ENCODE measurements around the gene SLC39A10. TPM values are rescaled to one million over a fixed set of nuclear protein-coding genes. Genes with fewer than 3 reads are reported as not detected.

SLC39A10 gene
- total RNA-seq, 1 donor from 2014 or later = 13.4 TPM

- TF ChIP-seq, protein P1, sequence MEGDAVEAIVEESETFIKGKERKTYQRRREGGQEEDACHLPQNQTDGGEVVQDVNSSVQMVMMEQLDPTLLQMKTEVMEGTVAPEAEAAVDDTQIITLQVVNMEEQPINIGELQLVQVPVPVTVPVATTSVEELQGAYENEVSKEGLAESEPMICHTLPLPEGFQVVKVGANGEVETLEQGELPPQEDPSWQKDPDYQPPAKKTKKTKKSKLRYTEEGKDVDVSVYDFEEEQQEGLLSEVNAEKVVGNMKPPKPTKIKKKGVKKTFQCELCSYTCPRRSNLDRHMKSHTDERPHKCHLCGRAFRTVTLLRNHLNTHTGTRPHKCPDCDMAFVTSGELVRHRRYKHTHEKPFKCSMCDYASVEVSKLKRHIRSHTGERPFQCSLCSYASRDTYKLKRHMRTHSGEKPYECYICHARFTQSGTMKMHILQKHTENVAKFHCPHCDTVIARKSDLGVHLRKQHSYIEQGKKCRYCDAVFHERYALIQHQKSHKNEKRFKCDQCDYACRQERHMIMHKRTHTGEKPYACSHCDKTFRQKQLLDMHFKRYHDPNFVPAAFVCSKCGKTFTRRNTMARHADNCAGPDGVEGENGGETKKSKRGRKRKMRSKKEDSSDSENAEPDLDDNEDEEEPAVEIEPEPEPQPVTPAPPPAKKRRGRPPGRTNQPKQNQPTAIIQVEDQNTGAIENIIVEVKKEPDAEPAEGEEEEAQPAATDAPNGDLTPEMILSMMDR (IDR thresholded peaks at IDR 0.05; ENCODE audit: insufficient read depth, low read length, severe bottlenecking) = no peak
- Histone ChIP-seq H3K4me3 (ENCODE audit: low read depth, low read length) (no peak overlapping the region), H3K27me3 (ENCODE audit: control insufficient read depth, insufficient read depth, low read length) (no peaks in the 10 kb centered on the region), H3K36me3 (ENCODE audit: control insufficient read depth, insufficient read depth, low read length) (no peaks in the 10 kb centered on the region)
- FAIRE-seq = no peak
- DNase-seq (ENCODE audit: low read depth) = no peak
Observed at GRCh38 chr2:195694553-195694952, 37.5 kb downstream of the SLC39A10 start.

DNA sequence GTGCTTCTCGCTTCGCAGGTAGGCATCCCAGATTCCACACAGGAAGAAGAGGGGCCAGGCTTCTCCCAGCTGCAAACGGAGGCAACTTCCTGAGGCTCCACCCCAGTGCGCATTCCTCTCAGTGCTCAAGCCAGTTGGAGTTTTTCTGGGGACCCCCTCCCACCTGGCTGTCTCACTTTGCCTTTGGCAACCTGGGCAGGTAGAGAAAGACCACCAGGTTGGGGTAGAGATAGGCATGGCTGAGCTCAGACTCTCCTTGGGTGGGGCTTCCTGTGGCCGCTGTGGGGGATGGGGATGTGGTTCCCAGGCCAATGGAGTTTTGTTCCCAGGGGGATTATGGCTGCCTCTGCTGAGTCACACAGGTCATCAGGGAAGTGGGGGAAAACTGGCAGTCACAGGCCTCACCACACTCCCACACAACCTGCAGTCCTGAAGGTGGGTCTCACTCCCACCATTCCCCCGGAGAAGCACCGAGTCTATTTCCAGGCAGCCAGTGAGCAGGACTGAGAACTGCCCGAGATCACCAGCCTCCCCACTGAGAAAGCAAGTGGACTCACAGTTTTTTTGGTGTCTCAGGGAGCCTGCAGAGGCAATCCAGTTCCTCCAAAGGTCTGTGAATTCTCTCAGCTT lies 38.1 kb downstream of the SLC39A10 start:
- Histone ChIP-seq H3K4me3 (ENCODE audit: low read depth, low read length) (no peak overlapping the region), H3K36me3 (ENCODE audit: control insufficient read depth, insufficient read depth, low read length) (no peaks in the 10 kb centered on the region), H3K27me3 (ENCODE audit: control insufficient read depth, insufficient read depth, low read length) (no peaks in the 10 kb centered on the region)
- TF ChIP-seq, protein P1 (IDR thresholded peaks at IDR 0.05; ENCODE audit: insufficient read depth, low read length, severe bottlenecking) = no peak
- DNase-seq (ENCODE audit: low read depth) (no peak), FAIRE-seq (no peak)

DNA sequence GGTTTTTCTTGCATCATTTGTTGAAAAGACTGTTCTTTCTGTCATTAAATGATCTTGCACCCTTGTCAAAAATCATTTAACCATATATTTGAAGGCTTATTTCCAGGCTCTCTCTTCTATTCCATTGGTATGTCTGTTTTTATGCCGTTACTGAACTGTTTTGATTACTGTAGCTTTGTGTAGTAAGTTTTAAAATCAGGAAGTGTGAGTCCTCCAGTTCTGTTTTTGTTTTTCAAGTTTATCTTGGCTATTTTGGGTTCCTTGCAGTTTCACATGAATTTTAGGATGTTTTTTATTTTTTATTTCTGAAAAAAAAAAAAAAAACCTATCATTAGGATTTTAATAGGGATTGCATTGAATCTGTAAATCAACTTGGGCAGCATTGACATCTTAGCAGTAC lies 39.0 kb downstream of the SLC39A10 start:
- H3K36me3 ChIP-seq (ENCODE audit: control insufficient read depth, insufficient read depth, low read length) = no peaks in the 10 kb centered on the region
- no peak overlapping the region for H3K4me3 ChIP-seq (ENCODE audit: low read depth, low read length)
- TF ChIP-seq, protein P1 (IDR thresholded peaks at IDR 0.05; ENCODE audit: insufficient read depth, low read length, severe bottlenecking) = no peak
- no peak for FAIRE-seq
- no peaks in the 10 kb centered on the region for H3K27me3 ChIP-seq (ENCODE audit: control insufficient read depth, insufficient read depth, low read length)
- no peak for DNase-seq (ENCODE audit: low read depth)

- DNase-seq (ENCODE audit: low read depth) (no peak), FAIRE-seq (no peak)
- Histone ChIP-seq H3K27me3 (ENCODE audit: control insufficient read depth, insufficient read depth, low read length) (no peaks in the 10 kb centered on the region), H3K36me3 (ENCODE audit: control insufficient read depth, insufficient read depth, low read length) (no peaks in the 10 kb centered on the region), H3K4me3 (ENCODE audit: low read depth, low read length) (no peak overlapping the region)
- TF ChIP-seq, protein P1 (IDR thresholded peaks at IDR 0.05; ENCODE audit: insufficient read depth, low read length, severe bottlenecking) = no peak
Observed at GRCh38 chr2:195697681-195698220, 40.7 kb downstream of the SLC39A10 start.

DNA sequence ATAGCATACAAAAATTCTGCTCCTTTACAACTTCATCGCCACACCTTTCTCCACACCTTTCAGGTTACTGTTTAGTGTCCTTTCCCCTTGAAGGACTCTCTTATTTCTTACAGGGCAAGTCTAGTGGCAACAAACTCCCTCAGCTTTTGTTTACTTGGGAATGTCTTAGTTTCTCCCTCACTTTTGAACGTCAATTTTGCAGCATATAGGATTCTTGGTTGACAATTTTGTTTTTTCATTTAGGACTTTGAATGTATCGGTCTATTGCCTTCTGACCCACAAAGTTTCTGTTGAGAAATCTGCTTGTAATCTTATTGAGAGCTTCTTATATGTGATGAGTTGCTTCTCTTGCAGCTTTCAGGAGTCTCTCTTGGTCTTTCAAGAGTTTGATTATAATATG lies 43.5 kb downstream of the SLC39A10 start:
- H3K36me3 ChIP-seq (ENCODE audit: control insufficient read depth, insufficient read depth, low read length) = no peaks in the 10 kb centered on the region
- H3K4me3 ChIP-seq (ENCODE audit: low read depth, low read length) = no peak overlapping the region
- no peak for DNase-seq (ENCODE audit: low read depth)
- FAIRE-seq = no peak
- no peaks in the 10 kb centered on the region for H3K27me3 ChIP-seq (ENCODE audit: control insufficient read depth, insufficient read depth, low read length)
- TF ChIP-seq, protein P1 (IDR thresholded peaks at IDR 0.05; ENCODE audit: insufficient read depth, low read length, severe bottlenecking) = no peak
